ENCODE measurements around the gene MAPK8IP3.

The MAPK8IP3 gene

GRCh38 chr16:1659031-1659430, 47.0 kb upstream of the MAPK8IP3 start:
- ATAC-seq (ENCODE audit: insufficient read depth, low read depth) (0 out of 3 replicates have a peak, but pooled peaks have one; percentile 14), DNase-seq (no peak)
- H3K36me3 ChIP-seq (ENCODE audit: insufficient read depth, low read length): peaks cover 94% of the 10 kb centered on the region
- H3K9me3 ChIP-seq (ENCODE audit: insufficient read depth, low read length, severe bottlenecking): no peaks in the 10 kb centered on the region
- peaks cover 12% of the 10 kb centered on the region for H4K20me1 ChIP-seq (ENCODE audit: insufficient read depth, low read length)
- no peak overlapping the region for H2AFZ ChIP-seq (ENCODE audit: low read depth, low read length)
- no peaks in the 10 kb centered on the region for H3K27me3 ChIP-seq (ENCODE audit: insufficient read depth, low read length, poor library complexity)
- no peak overlapping the region for H3K27ac ChIP-seq (ENCODE audit: low read length)
- no peak overlapping the region for H3K4me3 ChIP-seq (ENCODE audit: low read depth in 1 of 2, low read length in 2 of 2)
- no peaks in the 10 kb centered on the region for H3K79me2 ChIP-seq (ENCODE audit: insufficient read depth, low read length)
- H3K4me1 ChIP-seq (ENCODE audit: insufficient read depth, low read length): no peaks in the 10 kb centered on the region
- TF ChIP-seq, protein P1, sequence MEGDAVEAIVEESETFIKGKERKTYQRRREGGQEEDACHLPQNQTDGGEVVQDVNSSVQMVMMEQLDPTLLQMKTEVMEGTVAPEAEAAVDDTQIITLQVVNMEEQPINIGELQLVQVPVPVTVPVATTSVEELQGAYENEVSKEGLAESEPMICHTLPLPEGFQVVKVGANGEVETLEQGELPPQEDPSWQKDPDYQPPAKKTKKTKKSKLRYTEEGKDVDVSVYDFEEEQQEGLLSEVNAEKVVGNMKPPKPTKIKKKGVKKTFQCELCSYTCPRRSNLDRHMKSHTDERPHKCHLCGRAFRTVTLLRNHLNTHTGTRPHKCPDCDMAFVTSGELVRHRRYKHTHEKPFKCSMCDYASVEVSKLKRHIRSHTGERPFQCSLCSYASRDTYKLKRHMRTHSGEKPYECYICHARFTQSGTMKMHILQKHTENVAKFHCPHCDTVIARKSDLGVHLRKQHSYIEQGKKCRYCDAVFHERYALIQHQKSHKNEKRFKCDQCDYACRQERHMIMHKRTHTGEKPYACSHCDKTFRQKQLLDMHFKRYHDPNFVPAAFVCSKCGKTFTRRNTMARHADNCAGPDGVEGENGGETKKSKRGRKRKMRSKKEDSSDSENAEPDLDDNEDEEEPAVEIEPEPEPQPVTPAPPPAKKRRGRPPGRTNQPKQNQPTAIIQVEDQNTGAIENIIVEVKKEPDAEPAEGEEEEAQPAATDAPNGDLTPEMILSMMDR (IDR thresholded peaks at IDR 0.05; ENCODE audit: borderline replicate concordance, extremely low read depth, low read length, poor library complexity, severe bottlenecking): no peak
- no peak for TF ChIP-seq EZH2 (IDR thresholded peaks at IDR 0.05; ENCODE audit: borderline replicate concordance, low read depth, low read length, severe bottlenecking)
- no peak overlapping the region for H3K9ac ChIP-seq (ENCODE audit: low read depth, low read length)
- no peak overlapping the region for H3K4me2 ChIP-seq (ENCODE audit: insufficient read depth, low read length)

DNA sequence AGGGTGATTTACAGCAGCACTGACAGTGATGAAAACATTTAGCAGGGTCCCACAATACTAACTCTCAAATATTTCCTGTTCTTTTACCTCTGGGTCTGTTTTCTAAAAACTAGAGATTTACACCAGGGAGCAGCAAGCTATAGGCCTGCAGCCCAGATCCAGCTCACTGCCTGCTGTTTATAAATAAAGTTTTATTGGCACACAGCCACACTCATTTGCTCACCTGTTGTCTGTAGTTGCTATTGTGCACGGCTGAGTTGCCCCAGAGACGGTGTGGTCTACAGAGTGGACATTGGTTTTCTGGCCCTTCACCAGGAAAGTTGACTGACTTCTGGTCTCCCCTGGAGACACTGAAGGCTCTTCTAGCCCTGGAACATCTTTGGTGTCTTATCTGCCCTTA, 44.2 kb upstream of the MAPK8IP3 start:
- H3K27me3 ChIP-seq (ENCODE audit: insufficient read depth, low read length, poor library complexity): no peaks in the 10 kb centered on the region

DNA sequence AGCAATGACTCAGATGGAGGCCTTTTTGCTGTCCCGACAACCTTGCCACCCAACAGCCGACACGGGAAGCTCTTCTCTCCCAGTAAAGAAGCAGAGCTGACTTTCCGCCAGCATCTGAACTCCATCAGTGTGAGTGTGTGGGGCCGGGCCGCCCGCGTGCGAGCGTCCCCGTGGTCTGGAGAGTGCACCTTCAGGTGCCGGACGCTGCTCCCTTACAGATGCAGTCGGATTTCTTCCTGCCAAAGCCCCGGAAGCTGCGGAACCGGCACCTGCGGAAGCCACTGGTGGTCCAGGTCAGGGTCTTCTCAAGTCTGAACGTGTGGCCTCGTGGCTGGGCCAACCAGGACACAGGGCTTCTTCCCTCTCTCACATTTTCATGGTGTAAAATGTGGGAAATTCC, 43.5 kb upstream of the MAPK8IP3 start:
- Histone ChIP-seq H3K4me1 (ENCODE audit: insufficient read depth, low read length) (no peaks in the 10 kb centered on the region), H3K4me3 (ENCODE audit: low read depth in 1 of 2, low read length in 2 of 2) (no peak overlapping the region), H3K27me3 (ENCODE audit: insufficient read depth, low read length, poor library complexity) (no peaks in the 10 kb centered on the region), H3K9ac (ENCODE audit: low read depth, low read length) (no peak overlapping the region), H3K36me3 (ENCODE audit: insufficient read depth, low read length) (peaks cover 93% of the 10 kb centered on the region), H3K4me2 (ENCODE audit: insufficient read depth, low read length) (no peak overlapping the region), H2AFZ (ENCODE audit: low read depth, low read length) (no peak overlapping the region), H3K9me3 (ENCODE audit: insufficient read depth, low read length, severe bottlenecking) (no peaks in the 10 kb centered on the region), H3K27ac (ENCODE audit: low read length) (no peak overlapping the region), H3K79me2 (ENCODE audit: insufficient read depth, low read length) (no peaks in the 10 kb centered on the region), H4K20me1 (ENCODE audit: insufficient read depth, low read length) (peaks cover 5% of the 10 kb centered on the region)
- DNase-seq (no peak), ATAC-seq (ENCODE audit: insufficient read depth, low read depth) (no peak)
- TF ChIP-seq, protein P1 (IDR thresholded peaks at IDR 0.05; ENCODE audit: borderline replicate concordance, extremely low read depth, low read length, poor library complexity, severe bottlenecking): no peak
- no peak for TF ChIP-seq EZH2 (IDR thresholded peaks at IDR 0.05; ENCODE audit: borderline replicate concordance, low read depth, low read length, severe bottlenecking)

More for the DNA sequence above, 44.2 kb upstream of the MAPK8IP3 start:
- H3K9me3 ChIP-seq (ENCODE audit: insufficient read depth, low read length, severe bottlenecking): no peaks in the 10 kb centered on the region
- H3K79me2 ChIP-seq (ENCODE audit: insufficient read depth, low read length): no peaks in the 10 kb centered on the region
- no peak overlapping the region for H2AFZ ChIP-seq (ENCODE audit: low read depth, low read length)
- H3K27ac ChIP-seq (ENCODE audit: low read length): no peak overlapping the region
- H3K4me1 ChIP-seq (ENCODE audit: insufficient read depth, low read length): no peaks in the 10 kb centered on the region
- no peak overlapping the region for H3K4me3 ChIP-seq (ENCODE audit: low read depth in 1 of 2, low read length in 2 of 2)
- DNase-seq: no peak
- H3K4me2 ChIP-seq (ENCODE audit: insufficient read depth, low read length): no peak overlapping the region
- ATAC-seq (ENCODE audit: insufficient read depth, low read depth): no peak
- H3K36me3 ChIP-seq (ENCODE audit: insufficient read depth, low read length): peaks cover 93% of the 10 kb centered on the region
- H4K20me1 ChIP-seq (ENCODE audit: insufficient read depth, low read length): peaks cover 8% of the 10 kb centered on the region
- TF ChIP-seq, protein P1 (IDR thresholded peaks at IDR 0.05; ENCODE audit: borderline replicate concordance, extremely low read depth, low read length, poor library complexity, severe bottlenecking): no peak
- no peak for TF ChIP-seq EZH2 (IDR thresholded peaks at IDR 0.05; ENCODE audit: borderline replicate concordance, low read depth, low read length, severe bottlenecking)
- H3K9ac ChIP-seq (ENCODE audit: low read depth, low read length): no peak overlapping the region

- Histone ChIP-seq H4K20me1 (ENCODE audit: insufficient read depth, low read length) (no peaks in the 10 kb centered on the region; the same call in 1 of the 2 replicates), H3K27ac (ENCODE audit: low read length) (no peak overlapping the region), H3K4me3 (ENCODE audit: low read depth in 1 of 2, low read length in 2 of 2) (no peak overlapping the region), H3K27me3 (ENCODE audit: insufficient read depth, low read length, poor library complexity) (no peaks in the 10 kb centered on the region), H3K79me2 (ENCODE audit: insufficient read depth, low read length) (no peaks in the 10 kb centered on the region), H3K9ac (ENCODE audit: low read depth, low read length) (no peak overlapping the region), H3K36me3 (ENCODE audit: insufficient read depth, low read length) (peaks cover 90% of the 10 kb centered on the region), H3K4me2 (ENCODE audit: insufficient read depth, low read length) (no peak overlapping the region), H2AFZ (ENCODE audit: low read depth, low read length) (no peak overlapping the region), H3K4me1 (ENCODE audit: insufficient read depth, low read length) (no peaks in the 10 kb centered on the region), H3K9me3 (ENCODE audit: insufficient read depth, low read length, severe bottlenecking) (no peaks in the 10 kb centered on the region)
- no peak for ATAC-seq (ENCODE audit: insufficient read depth, low read depth)
- DNase-seq: no peak
- no peak for TF ChIP-seq EZH2 (IDR thresholded peaks at IDR 0.05; ENCODE audit: borderline replicate concordance, low read depth, low read length, severe bottlenecking)
- TF ChIP-seq, protein P1 (IDR thresholded peaks at IDR 0.05; ENCODE audit: borderline replicate concordance, extremely low read depth, low read length, poor library complexity, severe bottlenecking): no peak
These were observed 40.2 kb upstream of the MAPK8IP3 start for GRCh38 chr16:1665829-1666228.

Data from DND-41 (cell line).